Trophoblast cell (in vitro differentiated cells and primary cell): ENCODE data around the gene TADA1.

ENCODE experiments used
- DNase-seq, 2 donors: peaks; one replicate each; pipeline ENCODE4 v3.0.0-alpha.2; 2016
- H2AFZ ChIP-seq: 2 replicates; pipeline ENCODE4 v1.6.1; 2013; ENCODE audit warnings: low read length, moderate library complexity, mild to moderate bottlenecking; ENCODE audit not compliant: insufficient read depth, poor library complexity
- H2AK5ac ChIP-seq: 2 replicates; pipeline ENCODE4 v1.6.1; 2013; ENCODE audit warnings: mild to moderate bottlenecking, low read length
- H2BK120ac ChIP-seq: 2 replicates; pipeline ENCODE4 v1.6.1; 2013; ENCODE audit warnings: low read length, mild to moderate bottlenecking, moderate library complexity; ENCODE audit not compliant: insufficient read depth, poor library complexity
- H2BK12ac ChIP-seq: 2 replicates; pipeline ENCODE4 v1.6.1; 2013; ENCODE audit warnings: mild to moderate bottlenecking, low read length, moderate library complexity
- H2BK5ac ChIP-seq: 2 replicates; pipeline ENCODE4 v1.6.1; 2013; ENCODE audit warnings: low read length, low read depth, moderate library complexity, mild to moderate bottlenecking; ENCODE audit not compliant: poor library complexity
- H3K14ac ChIP-seq: 2 replicates; pipeline ENCODE4 v1.6.1; 2013; ENCODE audit warnings: mild to moderate bottlenecking, low read length
- H3K18ac ChIP-seq: 2 replicates; pipeline ENCODE4 v1.6.1; 2013; ENCODE audit warnings: mild to moderate bottlenecking, low read length
- H3K23ac ChIP-seq: 2 replicates; pipeline ENCODE4 v1.6.1; 2013; ENCODE audit warnings: low read length
- H3K27ac ChIP-seq: 2 replicates; pipeline ENCODE4 v1.5.1; 2013; ENCODE audit warnings: low read depth, mild to moderate bottlenecking, inconsistent platforms, low read length, moderate library complexity
- H3K27me3 ChIP-seq: 2 replicates; pipeline ENCODE4 v1.6.1; 2013; ENCODE audit warnings: inconsistent platforms, mild to moderate bottlenecking, low read length, moderate library complexity; ENCODE audit not compliant: insufficient read depth
- H3K36me3 ChIP-seq, 2 experiments: 1 replicate in 1 of 2; 2 replicates in 1 of 2; pipeline ENCODE4 v1.6.1; 2013; ENCODE audit warnings: low read length in 2 of 2, mild to moderate bottlenecking in 2 of 2, moderate library complexity in 1 of 2; ENCODE audit not compliant: insufficient read depth in 2 of 2, control insufficient read depth in 1 of 2
- H3K4ac ChIP-seq: 2 replicates; pipeline ENCODE4 v1.6.1; 2013; ENCODE audit warnings: low read depth, mild to moderate bottlenecking, low read length, moderate library complexity
- H3K4me1 ChIP-seq, 2 experiments: 1 replicate in 1 of 2; 2 replicates in 1 of 2; pipeline ENCODE4 v1.6.1; 2013; ENCODE audit warnings: low read length in 2 of 2, mild to moderate bottlenecking in 2 of 2, moderate library complexity in 1 of 2; ENCODE audit not compliant: insufficient read depth in 2 of 2, control insufficient read depth in 1 of 2
- H3K4me2 ChIP-seq: 2 replicates; pipeline ENCODE4 v1.6.1; 2013; ENCODE audit warnings: inconsistent platforms, mild to moderate bottlenecking, low read length, moderate library complexity
- H3K4me3 ChIP-seq: 2 replicates; pipeline ENCODE4 v1.5.1; 2013; ENCODE audit warnings: mild to moderate bottlenecking, low read depth, low read length, inconsistent platforms
- H3K79me1 ChIP-seq: one replicate; pipeline ENCODE4 v1.6.1; 2013; ENCODE audit warnings: low read length
- H3K79me2 ChIP-seq: 2 replicates; pipeline ENCODE4 v1.6.1; 2013; ENCODE audit warnings: low read length, mild to moderate bottlenecking; ENCODE audit not compliant: control insufficient read depth, insufficient read depth, poor library complexity
- H3K9ac ChIP-seq: 2 replicates; pipeline ENCODE4 v1.6.1; 2013; ENCODE audit warnings: mild to moderate bottlenecking, low read length
- H3K9me3 ChIP-seq: 2 replicates; pipeline ENCODE4 v1.6.1; 2013; ENCODE audit warnings: low read depth, mild to moderate bottlenecking, control low read depth, inconsistent platforms, low read length; ENCODE audit not compliant: insufficient read depth
- H4K12ac ChIP-seq: 2 replicates; pipeline ENCODE4 v1.6.1; 2013; ENCODE audit warnings: low read depth, mild to moderate bottlenecking, low read length, moderate library complexity
- H4K8ac ChIP-seq: 2 replicates; pipeline ENCODE4 v1.6.1; 2013; ENCODE audit warnings: low read depth, mild to moderate bottlenecking, low read length, moderate library complexity
- H4K91ac ChIP-seq: one replicate; pipeline ENCODE4 v1.6.1; 2013; ENCODE audit warnings: low read depth, mild to moderate bottlenecking, low read length, moderate library complexity
- WGBS: extraction: QIAGEN DNeasy Blood & Tissue Kit; methylation state at CpG from one replicate; pipeline ENCODE4 v1.1.7; 2013; ENCODE audit warnings: missing lambda C conversion rate; ENCODE audit not compliant: insufficient read length, insufficient coverage; ENCODE audit errors: extremely low coverage; 5-methylcytosine and 5-hydroxymethylcytosine counted together

Gene TADA1

DNA sequence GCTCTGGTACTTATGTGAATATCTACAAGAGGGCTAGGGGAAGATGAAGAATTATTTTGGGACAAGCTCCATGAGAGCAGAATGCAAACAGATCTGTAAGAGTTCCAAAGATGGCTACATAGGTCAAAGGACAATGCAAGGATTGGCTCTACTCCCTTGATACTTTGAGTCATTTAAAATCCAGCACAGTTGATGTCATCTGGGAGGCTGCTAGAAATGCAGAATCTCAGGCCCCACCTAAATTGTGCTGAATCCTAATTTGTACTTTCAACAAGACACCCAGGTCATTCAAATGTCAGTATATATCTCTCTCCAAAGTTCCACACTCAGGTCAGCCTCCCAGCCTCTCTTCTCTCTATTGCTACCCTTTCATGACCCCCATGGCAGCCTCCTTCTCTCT, 23.7 kb upstream of the TADA1 start:
- H3K4me2 ChIP-seq = no peak overlapping the region
- H3K4me3 ChIP-seq = no peak overlapping the region
- H3K18ac ChIP-seq = no peak overlapping the region

DNA sequence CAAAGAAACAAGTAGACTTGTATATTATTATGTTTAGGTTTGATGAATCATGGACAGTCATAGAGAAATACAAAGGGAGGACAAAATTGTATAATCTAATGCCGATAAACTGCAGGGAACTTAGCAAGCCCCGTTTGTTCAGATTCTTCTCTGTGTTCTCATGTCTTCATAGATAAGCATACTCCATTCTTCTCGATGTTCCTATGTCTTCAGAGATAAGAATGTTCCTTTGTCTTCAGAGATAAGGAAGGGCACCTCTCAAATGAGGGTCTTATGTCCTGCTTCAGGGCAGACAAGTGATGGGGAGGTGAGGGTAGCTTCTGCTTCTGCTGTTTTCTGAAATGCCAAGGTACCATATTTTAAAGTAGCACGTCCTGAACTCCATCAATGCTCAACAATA, 19.7 kb upstream of the TADA1 start:
- H3K4me3 ChIP-seq = no peak overlapping the region
- H3K79me1 ChIP-seq = no peaks in the 10 kb centered on the region
- H2BK5ac ChIP-seq = no peak overlapping the region
- no peak overlapping the region for H2BK12ac ChIP-seq
- no peak overlapping the region for H3K4ac ChIP-seq
- no CpG with 5 or more reads among the region's 4 CpGs for WGBS
- no peak overlapping the region for H3K27ac ChIP-seq
- H3K79me2 ChIP-seq = no peaks in the 10 kb centered on the region
- H2AK5ac ChIP-seq = no peak overlapping the region
- no peak overlapping the region for H3K18ac ChIP-seq
- no peak overlapping the region for H4K12ac ChIP-seq
- no peaks in the 10 kb centered on the region for H3K27me3 ChIP-seq
- no peaks in the 10 kb centered on the region for H3K4me1 ChIP-seq
- H4K8ac ChIP-seq = no peak overlapping the region
- H2AFZ ChIP-seq = no peak overlapping the region
- no peak overlapping the region for H4K91ac ChIP-seq
- no peak overlapping the region for H3K23ac ChIP-seq
- no peaks in the 10 kb centered on the region for H3K9me3 ChIP-seq
- peak in 1 of 2 donors; percentile 74 for DNase-seq
- no peak overlapping the region for H3K14ac ChIP-seq
- H3K4me2 ChIP-seq = no peak overlapping the region
- no peak overlapping the region for H3K9ac ChIP-seq
- H3K36me3 ChIP-seq = no peaks in the 10 kb centered on the region
- H2BK120ac ChIP-seq = no peak overlapping the region

More for the DNA sequence above, 23.7 kb upstream of the TADA1 start:
- Histone ChIP-seq H2BK12ac (no peak overlapping the region), H3K4ac (no peak overlapping the region), H3K23ac (no peak overlapping the region), H3K27ac (no peak overlapping the region), H4K91ac (no peak overlapping the region), H4K12ac (no peak overlapping the region), H2BK120ac (peak overlapping the region; percentile 46), H3K9ac (no peak overlapping the region), H4K8ac (no peak overlapping the region), H3K79me2 (no peaks in the 10 kb centered on the region), H2AFZ (no peak overlapping the region), H3K79me1 (peaks cover 1% of the 10 kb centered on the region), H3K9me3 (no peaks in the 10 kb centered on the region), H3K27me3 (no peaks in the 10 kb centered on the region), H2BK5ac (no peak overlapping the region), H3K14ac (no peak overlapping the region), H3K4me1 (peaks cover 3 to 6% of the 10 kb centered on the region in 2 experiments), H3K36me3 (no peaks in the 10 kb centered on the region), H2AK5ac (no peak overlapping the region)
- no peak for DNase-seq

DNA sequence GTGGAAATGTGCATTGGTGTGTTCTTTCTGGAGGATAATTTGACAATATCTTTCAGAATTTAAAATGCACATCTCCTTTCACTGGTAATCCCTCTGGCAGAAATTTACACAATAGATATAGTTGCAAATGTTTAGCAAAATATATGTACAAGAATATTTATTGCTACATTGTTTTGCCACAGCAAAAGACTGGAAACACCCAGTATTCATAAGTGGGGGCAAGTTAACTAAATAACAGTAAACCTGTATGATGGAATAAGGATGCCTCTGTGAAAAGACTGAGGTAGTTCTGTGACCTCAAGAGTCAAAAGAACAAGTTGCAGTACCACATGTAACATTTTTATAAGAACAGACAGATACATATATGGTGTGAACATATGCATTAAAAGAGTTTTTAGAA, 13.7 kb upstream of the TADA1 start:
- no peaks in the 10 kb centered on the region for H3K36me3 ChIP-seq
- H3K79me1 ChIP-seq = no peaks in the 10 kb centered on the region
- H2AK5ac ChIP-seq = no peak overlapping the region
- no peaks in the 10 kb centered on the region for H3K79me2 ChIP-seq
- H2AFZ ChIP-seq = no peak overlapping the region
- no peak overlapping the region for H3K14ac ChIP-seq
- no peak for DNase-seq
- no peak overlapping the region for H4K91ac ChIP-seq
- H3K27me3 ChIP-seq = no peaks in the 10 kb centered on the region
- no peak overlapping the region for H3K4ac ChIP-seq
- H3K9me3 ChIP-seq = no peaks in the 10 kb centered on the region
- no peak overlapping the region for H3K9ac ChIP-seq
- H3K23ac ChIP-seq = no peak overlapping the region
- H3K4me3 ChIP-seq = no peak overlapping the region
- H3K18ac ChIP-seq = no peak overlapping the region
- H2BK12ac ChIP-seq = no peak overlapping the region
- no peak overlapping the region for H3K4me2 ChIP-seq
- no peaks in the 10 kb centered on the region for H3K4me1 ChIP-seq
- no peak overlapping the region for H2BK5ac ChIP-seq
- H2BK120ac ChIP-seq = no peak overlapping the region
- no peak overlapping the region for H4K12ac ChIP-seq
- H3K27ac ChIP-seq = no peak overlapping the region
- H4K8ac ChIP-seq = no peak overlapping the region

DNA sequence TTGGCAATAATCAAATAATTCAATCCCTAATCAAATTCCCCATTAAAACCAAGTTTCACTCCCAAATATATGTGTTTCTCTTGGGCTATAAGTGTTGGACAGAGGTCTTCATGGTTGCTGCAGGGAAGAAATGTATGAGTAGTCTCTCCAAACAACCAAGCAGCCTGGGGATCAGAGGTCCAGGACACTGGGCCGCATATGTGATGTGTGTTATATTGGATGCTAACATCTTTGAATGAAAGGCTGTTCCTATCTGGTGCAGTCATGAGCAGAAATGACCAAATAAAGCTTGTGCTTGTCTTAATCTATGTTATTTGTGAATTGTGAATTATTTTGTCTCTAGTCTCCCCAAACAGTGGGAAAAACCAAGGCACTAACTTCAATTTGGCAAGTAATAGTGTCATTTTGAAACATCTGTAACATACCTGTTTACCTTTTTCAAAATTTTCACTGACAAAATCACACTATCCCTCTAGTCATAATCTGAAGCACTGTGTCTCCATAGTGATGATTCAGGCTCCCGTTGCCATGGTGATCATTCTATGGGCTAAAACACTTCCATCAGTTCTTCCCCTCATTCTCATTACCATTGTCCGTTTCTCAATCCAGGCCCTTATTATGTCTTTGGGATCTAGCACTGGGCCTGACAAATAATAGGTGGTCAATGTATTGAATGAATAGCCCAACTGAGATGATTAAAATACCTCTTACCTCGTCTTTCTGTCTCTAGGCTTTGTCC, 12.5 kb upstream of the TADA1 start:
- H3K14ac ChIP-seq = no peak overlapping the region
- no peak overlapping the region for H4K91ac ChIP-seq
- H2AFZ ChIP-seq = no peak overlapping the region
- peaks cover 0 to 5% of the 10 kb centered on the region in 2 experiments for H3K4me1 ChIP-seq
- no peak overlapping the region for H3K18ac ChIP-seq
- no peak overlapping the region for H3K4me3 ChIP-seq
- H3K23ac ChIP-seq = no peak overlapping the region
- H3K9ac ChIP-seq = no peak overlapping the region
- no peaks in the 10 kb centered on the region for H3K36me3 ChIP-seq
- H2AK5ac ChIP-seq = no peak overlapping the region
- no peak overlapping the region for H2BK12ac ChIP-seq
- H3K4ac ChIP-seq = no peak overlapping the region
- no peak overlapping the region for H2BK5ac ChIP-seq
- WGBS = no CpG with 5 or more reads among the region's 4 CpGs
- H3K4me2 ChIP-seq = no peak overlapping the region
- H2BK120ac ChIP-seq = no peak overlapping the region
- peaks cover 5% of the 10 kb centered on the region for H3K27me3 ChIP-seq
- H3K79me1 ChIP-seq = no peaks in the 10 kb centered on the region
- no peak overlapping the region for H4K8ac ChIP-seq
- no peak overlapping the region for H4K12ac ChIP-seq
- no peak overlapping the region for H3K27ac ChIP-seq
- no peaks in the 10 kb centered on the region for H3K79me2 ChIP-seq
- no peak for DNase-seq
- H3K9me3 ChIP-seq = no peaks in the 10 kb centered on the region
